Fibroblast of mammary gland (primary cell): ENCODE results near the gene PHACTR1.

Source experiments
- DNase-seq: peaks from one replicate; pipeline ENCODE4 v3.0.0-alpha.2; 2010; ENCODE audit warnings: low read depth
- H3K4me3 ChIP-seq: 2 replicates; pipeline ENCODE4 v1.5.1; 2011; ENCODE audit warnings: low read depth, mild to moderate bottlenecking, low read length, moderate library complexity; ENCODE audit not compliant: control insufficient read depth
- CTCF ChIP-seq: conservative IDR thresholded peaks from 2 replicates; pipeline ENCODE4 v1.5.1; 2011; ENCODE audit warnings: low read depth, low read length, inconsistent platforms; ENCODE audit not compliant: control insufficient read depth, insufficient read depth

Gene PHACTR1

GRCh38 chr6:13075141-13075845 lies 358.7 kb downstream of the PHACTR1 start:
- no peak for TF ChIP-seq CTCF
- no peak overlapping the region for H3K4me3 ChIP-seq
- DNase-seq, result no peak

DNA sequence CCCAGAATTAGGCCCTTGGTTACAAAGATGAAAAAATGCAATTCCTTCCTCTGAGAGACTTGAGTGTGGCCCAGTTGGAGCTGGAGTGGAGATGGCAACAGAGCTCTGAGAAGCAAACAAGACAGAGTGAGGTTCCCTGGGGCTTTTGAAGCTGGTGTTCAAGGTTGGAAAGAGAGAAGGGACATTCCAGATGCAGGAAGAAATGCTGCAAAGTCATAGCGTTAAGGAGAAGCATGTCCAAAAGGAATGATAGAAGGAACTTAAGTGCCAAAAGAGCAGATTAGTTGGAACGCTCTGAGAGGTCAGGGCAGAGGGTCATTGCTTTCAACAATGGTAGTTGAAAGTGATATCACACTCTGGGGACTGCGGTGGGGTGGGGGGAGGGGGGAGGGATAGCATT lies 360.0 kb downstream of the PHACTR1 start:
- DNase-seq, result no peak
- H3K4me3 ChIP-seq, result no peak overlapping the region
- TF ChIP-seq CTCF, result no peak

DNA sequence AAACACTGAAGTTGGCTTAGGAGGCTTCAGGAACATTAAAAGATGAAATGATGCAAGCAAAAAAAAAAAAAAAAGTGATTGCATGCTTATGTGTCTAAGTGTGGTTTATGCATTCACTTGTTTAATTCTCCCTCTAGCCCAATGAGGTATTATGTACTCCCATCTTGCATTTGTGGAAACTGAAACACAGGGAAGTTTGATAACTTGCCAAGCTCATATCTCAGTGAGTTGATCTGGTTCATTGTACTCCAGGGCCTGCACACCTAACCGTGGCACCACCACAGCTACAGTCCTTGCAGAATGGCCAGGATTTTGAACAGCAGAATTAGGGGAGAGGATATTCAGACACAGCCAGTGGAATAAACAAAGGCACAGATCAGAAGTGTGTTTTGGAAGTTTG lies 360.6 kb downstream of the PHACTR1 start:
- no peak overlapping the region for H3K4me3 ChIP-seq
- no peak for DNase-seq
- no peak for TF ChIP-seq CTCF

- no peak for DNase-seq
- no peak for TF ChIP-seq CTCF
- no peak overlapping the region for H3K4me3 ChIP-seq
Measured at GRCh38 chr6:13079096-13079723, 362.6 kb downstream of the PHACTR1 start.

DNA sequence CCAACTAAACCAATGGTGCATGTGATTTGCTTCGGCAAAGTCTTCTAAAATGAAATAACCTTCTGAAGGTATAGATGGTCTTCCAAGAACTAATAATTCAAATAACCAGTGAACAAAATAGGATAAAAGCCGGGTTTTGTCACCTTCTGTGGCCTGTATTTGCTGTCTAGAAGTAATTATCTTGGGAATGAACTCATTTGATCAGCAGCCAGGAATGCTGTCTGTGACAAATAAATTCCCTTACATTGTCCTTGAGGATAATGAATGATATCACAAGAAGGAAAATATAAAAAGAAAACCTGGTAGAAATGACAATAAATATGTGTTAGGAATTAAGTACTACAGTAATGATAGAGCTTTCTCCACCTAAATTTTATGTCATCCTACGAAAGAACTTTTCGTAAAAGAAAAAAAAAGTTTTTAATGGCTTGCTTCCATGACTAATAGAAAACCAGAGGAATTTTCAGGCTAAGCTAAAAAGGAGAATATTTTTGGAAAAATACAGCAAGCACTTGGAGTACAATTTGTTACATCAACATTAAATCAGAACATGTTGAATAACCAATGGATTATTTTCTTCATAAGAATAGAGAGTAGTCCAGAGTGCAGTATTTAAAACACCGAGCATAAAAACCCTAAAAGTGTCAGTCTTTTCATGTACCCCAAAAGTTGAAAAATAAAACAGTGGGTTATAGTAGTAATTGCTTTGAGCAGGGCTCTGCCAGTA lies 364.1 kb downstream of the PHACTR1 start:
- no peak for DNase-seq
- no peak overlapping the region for H3K4me3 ChIP-seq
- TF ChIP-seq CTCF, result no peak

- TF ChIP-seq CTCF, result no peak
- H3K4me3 ChIP-seq, result no peak overlapping the region
- no peak for DNase-seq
Measured at GRCh38 chr6:13081189-13081563, 364.6 kb downstream of the PHACTR1 start.
